ENCODE measurements around the gene ABCA7. TPM values are rescaled to one million over a fixed set of nuclear protein-coding genes. Genes with fewer than 3 reads are reported as not detected.

ABCA7 gene
- total and polyA plus RNA-seq, 2 experiments from 2014 or later: 17.8 to 26.8 TPM

DNA sequence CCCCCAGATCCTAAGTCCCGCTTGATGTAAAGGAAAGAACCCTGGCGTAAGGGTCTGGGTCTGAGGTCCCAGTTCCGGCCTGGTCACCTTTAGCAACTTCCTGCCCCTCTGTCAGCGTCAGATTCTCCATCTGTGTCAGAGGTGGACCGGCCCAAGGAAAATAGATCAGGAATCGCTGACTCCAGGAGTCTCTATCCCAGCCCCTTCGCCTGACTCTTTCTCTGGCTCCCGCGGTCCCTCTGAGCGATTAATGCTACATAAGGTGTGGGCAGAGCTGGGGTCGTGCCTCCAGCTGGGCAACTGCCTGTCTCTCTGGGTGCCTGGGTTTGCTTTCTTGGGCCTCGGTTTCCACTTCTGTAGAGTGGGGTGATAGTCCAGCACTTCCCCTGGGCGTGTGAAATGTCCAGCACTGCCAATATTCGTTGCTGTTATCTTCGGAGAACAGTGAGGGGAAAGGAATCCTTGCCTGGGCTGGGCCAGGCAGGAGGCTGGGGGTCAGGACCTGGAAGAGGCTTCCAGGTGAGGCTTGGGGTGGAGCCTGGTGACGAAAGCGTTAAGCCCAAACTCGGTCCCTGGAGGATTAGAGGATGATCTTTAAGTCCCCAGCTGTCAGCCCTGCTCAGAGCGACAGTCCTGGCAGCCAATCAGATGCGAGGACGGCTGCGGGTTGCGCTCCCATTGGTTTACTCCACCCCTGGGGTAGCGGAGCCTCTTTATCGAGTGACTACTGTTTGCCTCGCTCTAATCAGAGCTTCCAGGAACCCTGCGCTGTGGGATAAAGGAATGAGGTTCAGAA lies 767 bp downstream of the ABCA7 start:
- Histone ChIP-seq H3K4me2 (peak overlapping the region; percentile 84), H3K27ac (no peak overlapping the region), H3K4me3 (peak overlapping the region; percentile 15), H4K20me1 (ENCODE audit: insufficient read depth, poor library complexity, severe bottlenecking) (no peaks in the 10 kb centered on the region), H3K9me3 (ENCODE audit: low read depth) (no peaks in the 10 kb centered on the region), H3K36me3 (replicated peaks; ENCODE audit: insufficient read depth, low read depth) (no peaks in the 10 kb centered on the region), H3K4me1 (ENCODE audit: insufficient read depth) (peaks cover 8% of the 10 kb centered on the region), H3K79me2 (no peaks in the 10 kb centered on the region), H2AFZ (peak overlapping the region; percentile 4), H3K9me2 (replicated peaks; ENCODE audit: insufficient read depth) (no peaks in the 10 kb centered on the region), H3K27me3 (no peaks in the 10 kb centered on the region)
- DNase-seq (ENCODE audit: low spot score): peak; percentile 90
- TF ChIP-seq EZH2 (IDR thresholded peaks at IDR 0.05; ENCODE audit: borderline replicate concordance) (no peak), EZH2phosphoT487 (IDR thresholded peaks at IDR 0.05; ENCODE audit: low read depth, severe bottlenecking, unreplicated experiment) (no peak), CTCF (IDR thresholded peaks at IDR 0.05; ENCODE audit: poor library complexity) (no peak)
- WGBS (ENCODE audit: low lambda C conversion rate, missing lambda C conversion rate): 3% methylated on average over 27 of the region's 27 CpGs

- Histone ChIP-seq H3K4me1 (ENCODE audit: insufficient read depth) (peaks cover 8% of the 10 kb centered on the region), H2AFZ (no peak overlapping the region), H3K79me2 (no peaks in the 10 kb centered on the region), H4K20me1 (ENCODE audit: insufficient read depth, poor library complexity, severe bottlenecking) (no peaks in the 10 kb centered on the region), H3K27ac (no peak overlapping the region), H3K36me3 (replicated peaks; ENCODE audit: insufficient read depth, low read depth) (no peaks in the 10 kb centered on the region), H3K4me2 (peak overlapping the region; percentile 84), H3K4me3 (no peak overlapping the region), H3K9me2 (replicated peaks; ENCODE audit: insufficient read depth) (no peaks in the 10 kb centered on the region), H3K27me3 (no peaks in the 10 kb centered on the region), H3K9me3 (ENCODE audit: low read depth) (no peaks in the 10 kb centered on the region)
- no peak for DNase-seq (ENCODE audit: low spot score)
- no peak for TF ChIP-seq CTCF (IDR thresholded peaks at IDR 0.05; ENCODE audit: poor library complexity)
- no peak for TF ChIP-seq EZH2 (IDR thresholded peaks at IDR 0.05; ENCODE audit: borderline replicate concordance)
- TF ChIP-seq EZH2phosphoT487 (IDR thresholded peaks at IDR 0.05; ENCODE audit: low read depth, severe bottlenecking, unreplicated experiment): no peak
- WGBS (ENCODE audit: low lambda C conversion rate, missing lambda C conversion rate): 47% methylated on average over 21 of the region's 26 CpGs
Observed at GRCh38 chr19:1041272-1041834, 1.4 kb downstream of the ABCA7 start.

- no peak overlapping the region for H3K4me2 ChIP-seq
Observed at GRCh38 chr19:1041835-1042685, 2.2 kb downstream of the ABCA7 start.

More at GRCh38 chr19:1041835-1042685, 2.2 kb downstream of the ABCA7 start:
- Histone ChIP-seq H3K4me1 (ENCODE audit: insufficient read depth) (peaks cover 8% of the 10 kb centered on the region), H4K20me1 (ENCODE audit: insufficient read depth, poor library complexity, severe bottlenecking) (no peaks in the 10 kb centered on the region), H3K36me3 (replicated peaks; ENCODE audit: insufficient read depth, low read depth) (no peaks in the 10 kb centered on the region), H3K79me2 (no peaks in the 10 kb centered on the region), H3K4me3 (no peak overlapping the region), H3K27ac (no peak overlapping the region), H3K9me3 (ENCODE audit: low read depth) (no peaks in the 10 kb centered on the region), H2AFZ (no peak overlapping the region), H3K9me2 (replicated peaks; ENCODE audit: insufficient read depth) (no peaks in the 10 kb centered on the region), H3K27me3 (no peaks in the 10 kb centered on the region)
- TF ChIP-seq EZH2phosphoT487 (IDR thresholded peaks at IDR 0.05; ENCODE audit: low read depth, severe bottlenecking, unreplicated experiment) (no peak), EZH2 (IDR thresholded peaks at IDR 0.05; ENCODE audit: borderline replicate concordance) (no peak), CTCF (IDR thresholded peaks at IDR 0.05; ENCODE audit: poor library complexity) (no peak)
- DNase-seq (ENCODE audit: low spot score): no peak
- whole genome bisulfite sequencing (ENCODE audit: low lambda C conversion rate, missing lambda C conversion rate): 89% methylated on average over 37 of the region's 43 CpGs

All from hepatocyte (in vitro differentiated cells).